GM18511 (cell line): ENCODE measurements around the gene RAB5A.
"Not testable (repeated sequence)": the region's sequence is repeated elsewhere in the genome, so short reads cannot be mapped to it uniquely, and the experiment has no call there.

Source experiments
- ATAC-seq: cut with Tn5 transposase; IDR thresholded peaks from one replicate; pipeline ENCODE4 v1.9.1; 2021; ENCODE audit warnings: mild to moderate bottlenecking, moderate library complexity; ENCODE audit not compliant: unreplicated experiment

RAB5A gene

DNA sequence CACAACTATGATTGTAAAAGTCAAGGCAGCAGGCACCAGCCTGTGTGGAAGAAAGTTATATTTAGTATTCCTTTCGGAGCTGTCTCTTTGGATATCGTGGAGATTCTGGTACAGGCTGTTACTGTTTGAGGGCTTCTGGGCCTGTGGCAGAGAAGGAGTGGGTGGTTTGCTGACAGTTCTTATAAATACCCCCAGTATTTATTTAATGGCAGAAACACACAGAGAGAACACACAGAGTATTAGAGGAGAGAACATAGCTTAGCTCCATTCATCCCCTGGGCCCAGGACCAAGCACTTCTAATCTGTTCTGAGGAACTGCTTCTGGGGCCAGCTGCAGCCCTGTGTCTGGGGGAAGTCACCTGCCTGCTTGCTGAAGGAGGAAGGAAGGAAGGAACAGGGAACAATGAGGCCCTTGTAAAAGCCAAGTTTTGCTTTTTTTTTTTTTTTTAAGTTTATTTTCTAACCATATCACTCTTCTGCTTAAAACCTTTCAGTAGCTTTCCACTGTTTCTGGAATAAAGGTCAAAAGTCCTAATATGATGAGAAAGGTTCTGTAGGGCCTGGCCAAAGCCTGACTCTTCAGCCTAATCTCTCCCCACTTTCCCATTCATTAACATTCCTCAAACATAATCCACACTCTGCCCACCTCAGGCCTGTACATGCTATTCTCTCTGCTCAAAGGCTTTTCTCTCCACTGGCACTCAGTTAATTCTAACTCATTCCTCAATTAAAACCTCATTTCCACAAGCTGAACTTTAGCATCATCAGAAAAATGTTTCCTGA lies 76.9 kb downstream of the RAB5A start:
- no peak for ATAC-seq

DNA sequence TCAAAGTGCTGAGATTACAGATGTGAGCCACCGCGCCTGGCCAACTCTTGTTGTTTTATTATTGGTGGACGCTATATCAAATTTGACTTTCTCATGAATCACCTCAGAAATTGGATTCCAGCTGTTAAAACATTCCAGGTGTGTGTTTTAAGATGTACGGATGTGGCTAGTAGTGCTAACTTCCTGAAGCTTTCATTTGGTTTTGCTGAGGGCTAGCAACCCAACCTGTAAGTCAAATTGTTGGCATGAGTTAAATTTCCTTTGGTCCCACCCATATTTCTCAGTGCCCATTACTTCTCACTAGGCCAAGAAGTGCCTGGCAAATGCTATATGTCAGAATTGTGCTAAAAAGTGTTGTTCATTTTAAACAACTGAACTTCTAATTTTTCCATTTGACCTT lies 80.2 kb downstream of the RAB5A start:
- ATAC-seq: no peak

DNA sequence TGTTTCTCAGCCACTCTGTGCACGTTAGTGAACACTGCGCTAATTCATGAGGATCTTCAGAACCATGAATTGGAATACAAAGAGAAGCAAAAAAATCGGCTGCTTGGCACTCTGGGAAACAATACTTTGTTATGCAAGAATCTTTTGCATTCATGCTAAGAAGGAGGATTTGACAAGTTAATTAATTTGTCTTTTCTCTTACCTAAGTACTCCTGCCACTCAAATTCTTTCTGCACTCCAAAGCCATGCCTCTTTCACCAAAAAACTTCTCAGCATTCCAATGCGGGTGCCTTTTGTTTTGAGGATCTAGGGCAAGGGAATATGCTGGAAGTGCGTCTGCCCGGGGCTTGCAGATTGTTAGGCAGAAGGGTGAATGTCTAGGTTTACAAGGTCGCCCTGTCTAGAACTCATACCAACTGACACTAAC lies 82.0 kb downstream of the RAB5A start:
- no peak for ATAC-seq

DNA sequence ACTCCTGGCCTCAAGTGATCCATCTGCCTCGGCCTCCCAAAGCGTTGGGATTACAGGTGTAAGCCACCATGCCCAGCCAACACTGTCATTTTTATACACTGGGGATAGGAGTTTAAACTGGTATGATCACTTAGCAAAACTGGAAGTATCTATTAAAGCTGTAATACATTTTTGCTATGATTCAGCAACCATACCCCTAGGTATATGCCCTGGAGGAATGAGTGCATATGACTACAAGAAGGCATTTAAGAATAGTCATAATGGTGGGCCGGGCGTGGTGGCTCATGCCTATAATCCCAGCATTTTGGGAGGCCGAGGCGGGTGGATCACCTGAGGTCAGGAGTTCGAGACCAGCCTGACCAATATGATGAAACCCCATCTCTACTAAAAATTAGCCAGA lies 85.0 kb downstream of the RAB5A start:
- ATAC-seq: not testable (repeated sequence)
